ENCODE measurements around the gene CUL2. TPM values are rescaled to one million over a fixed set of nuclear protein-coding genes. Genes with fewer than 3 reads are reported as not detected.

CUL2 gene
- total RNA-seq, 1 experiment from 2014 or later = 68.0 TPM

DNA sequence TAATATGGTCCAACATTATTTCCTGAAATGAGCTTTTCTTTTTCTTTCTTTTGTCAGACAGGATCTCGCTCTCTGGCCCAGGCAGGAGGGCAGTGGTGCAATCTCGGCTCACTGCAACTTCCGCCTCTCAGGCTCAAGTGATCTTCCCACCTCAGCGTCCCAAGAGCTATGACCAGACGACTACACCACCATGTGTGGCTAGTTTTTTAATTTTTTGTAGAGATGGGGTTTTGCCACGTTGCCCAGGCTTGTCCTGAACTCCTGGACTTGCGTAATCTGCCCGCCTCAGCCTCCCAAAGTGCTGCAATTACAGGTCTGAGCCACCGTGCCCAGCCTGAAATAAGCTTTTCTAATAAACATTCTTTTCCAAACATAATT lies 48.6 kb downstream of the CUL2 start:
- TF ChIP-seq CTCF (IDR thresholded peaks at IDR 0.05; ENCODE audit: insufficient read depth in 1 of 2, low read depth in 1 of 2, low read length in 1 of 2, severe bottlenecking in 1 of 2, unreplicated experiment in 1 of 2) = no peak
- no peaks in the 10 kb centered on the region for H3K27me3 ChIP-seq (replicated peaks; ENCODE audit: control insufficient read depth, insufficient read depth, low read length)
- intact Hi-C loops (cut with micrococcal nuclease; ENCODE audit: unreplicated experiment) = no loop called here
- DNase-seq = no peak
- no TSS peak for BruUV-seq (replicated peaks)
- no peaks in the 10 kb centered on the region for H3K4me1 ChIP-seq
- H3K4me3 ChIP-seq (ENCODE audit: low read depth, low read length) = no peak overlapping the region
- peaks cover 9% of the 10 kb centered on the region for H3K4me1 Mint-ChIP-seq (ENCODE audit: low read depth, unreplicated experiment)
- no peaks in the 10 kb centered on the region for H3K9me3 ChIP-seq
- H3K36me3 ChIP-seq (ENCODE audit: control insufficient read depth, insufficient read depth, low read length) = 0 out of 2 replicates have a peak, but pooled peaks cover 3% of the 10 kb centered on the region
- POLR2A ChIA-PET = no interaction called here
- no peaks in the 10 kb centered on the region for H3K9me3 Mint-ChIP-seq (ENCODE audit: unreplicated experiment)
- H3K27me3 Mint-ChIP-seq (ENCODE audit: insufficient read depth, unreplicated experiment) = no peaks in the 10 kb centered on the region
- H3K27ac Mint-ChIP-seq (ENCODE audit: unreplicated experiment) = no peak overlapping the region
- peaks cover 42% of the 10 kb centered on the region for H3K36me3 Mint-ChIP-seq (ENCODE audit: insufficient read depth, unreplicated experiment)
- H3K4me3 Mint-ChIP-seq (ENCODE audit: unreplicated experiment) = no peak overlapping the region
- CTCF ChIA-PET = no interaction called here

GRCh38 chr10:35040760-35041501 lies 49.2 kb downstream of the CUL2 start:
- intact Hi-C loops (cut with micrococcal nuclease; ENCODE audit: unreplicated experiment) = no loop called here
- no peak for DNase-seq
- Mint-ChIP-seq H3K9me3 (ENCODE audit: unreplicated experiment) (no peaks in the 10 kb centered on the region), H3K36me3 (ENCODE audit: insufficient read depth, unreplicated experiment) (peaks cover 37% of the 10 kb centered on the region), H3K4me3 (ENCODE audit: unreplicated experiment) (no peak overlapping the region), H3K27me3 (ENCODE audit: insufficient read depth, unreplicated experiment) (no peaks in the 10 kb centered on the region), H3K4me1 (ENCODE audit: low read depth, unreplicated experiment) (peaks cover 9% of the 10 kb centered on the region), H3K27ac (ENCODE audit: unreplicated experiment) (no peak overlapping the region)
- ChIA-PET POLR2A (no interaction called here), CTCF (no interaction called here)
- no peak for TF ChIP-seq CTCF (IDR thresholded peaks at IDR 0.05; ENCODE audit: insufficient read depth in 1 of 2, low read depth in 1 of 2, low read length in 1 of 2, severe bottlenecking in 1 of 2, unreplicated experiment in 1 of 2)
- Histone ChIP-seq H3K9me3 (no peaks in the 10 kb centered on the region), H3K4me3 (ENCODE audit: low read depth, low read length) (no peak overlapping the region), H3K4me1 (no peaks in the 10 kb centered on the region), H3K27me3 (replicated peaks; ENCODE audit: control insufficient read depth, insufficient read depth, low read length) (no peaks in the 10 kb centered on the region), H3K36me3 (ENCODE audit: control insufficient read depth, insufficient read depth, low read length) (0 out of 2 replicates have a peak, but pooled peaks cover 2% of the 10 kb centered on the region)
- BruUV-seq (replicated peaks) = no TSS peak

- Mint-ChIP-seq H3K27ac (ENCODE audit: unreplicated experiment) (no peak overlapping the region), H3K4me1 (ENCODE audit: low read depth, unreplicated experiment) (no peaks in the 10 kb centered on the region), H3K36me3 (ENCODE audit: insufficient read depth, unreplicated experiment) (peaks cover 27% of the 10 kb centered on the region), H3K4me3 (ENCODE audit: unreplicated experiment) (no peak overlapping the region), H3K9me3 (ENCODE audit: unreplicated experiment) (no peaks in the 10 kb centered on the region), H3K27me3 (ENCODE audit: insufficient read depth, unreplicated experiment) (no peaks in the 10 kb centered on the region)
- no peak for TF ChIP-seq CTCF (IDR thresholded peaks at IDR 0.05; ENCODE audit: insufficient read depth in 1 of 2, low read depth in 1 of 2, low read length in 1 of 2, severe bottlenecking in 1 of 2, unreplicated experiment in 1 of 2)
- H3K4me3 ChIP-seq (ENCODE audit: low read depth, low read length) = no peak overlapping the region
- H3K4me1 ChIP-seq = no peaks in the 10 kb centered on the region
- CTCF ChIA-PET = interaction anchor here (1.3 kb wide), 1 partner anchor 43 kb away, joined by 3 read pairs; no protein-coding TSS in a partner anchor
- intact Hi-C loops (cut with micrococcal nuclease; ENCODE audit: unreplicated experiment) = no loop called here
- POLR2A ChIA-PET = no interaction called here
- no peak for DNase-seq
- BruUV-seq (replicated peaks) = no TSS peak
- no peaks in the 10 kb centered on the region for H3K27me3 ChIP-seq (replicated peaks; ENCODE audit: control insufficient read depth, insufficient read depth, low read length)
- no peaks in the 10 kb centered on the region for H3K36me3 ChIP-seq (ENCODE audit: control insufficient read depth, insufficient read depth, low read length)
- H3K9me3 ChIP-seq = no peaks in the 10 kb centered on the region
These were observed 53.0 kb downstream of the CUL2 start for GRCh38 chr10:35037104-35037503.

All from Caco-2 (cell line).